NT2/D1 (cell line): Measurements from ENCODE around the gene GNA12.

Experiments used
- DNase-seq: peaks from one replicate; pipeline ENCODE4 v3.0.0-alpha.2; 2011; ENCODE audit warnings: low read depth, low spot score
- H3K27me3 ChIP-seq: 2 replicates; pipeline ENCODE4 v1.6.0; 2011; ENCODE audit warnings: mild to moderate bottlenecking; ENCODE audit not compliant: insufficient read length, insufficient read depth
- H3K36me3 ChIP-seq: 2 replicates; pipeline ENCODE4 v1.6.1; 2011; ENCODE audit warnings: mild to moderate bottlenecking, low read length, mixed read lengths; ENCODE audit not compliant: insufficient read depth, insufficient read length
- H3K4me1 ChIP-seq: 2 replicates; pipeline ENCODE4 v1.5.1; 2011; ENCODE audit not compliant: insufficient read depth, insufficient read length
- H3K4me3 ChIP-seq: 2 replicates; pipeline ENCODE4 v1.5.1; 2011; ENCODE audit warnings: low read depth; ENCODE audit not compliant: insufficient read length
- H3K9ac ChIP-seq: 2 replicates; pipeline ENCODE4 v1.6.0; 2011; ENCODE audit warnings: low read depth; ENCODE audit not compliant: insufficient read length
- H3K9me3 ChIP-seq: 2 replicates; pipeline ENCODE4 v1.5.1; 2011; ENCODE audit warnings: mild to moderate bottlenecking, low read length; ENCODE audit not compliant: insufficient read depth
- SUZ12 ChIP-seq: IDR thresholded peaks from 2 replicates; pipeline ENCODE4 v1.6.1; 2011; ENCODE audit not compliant: insufficient read length, insufficient read depth; ENCODE audit errors: extremely low read depth
- YY1 ChIP-seq: IDR thresholded peaks from 2 replicates; pipeline ENCODE4 v1.6.1; 2011; ENCODE audit not compliant: insufficient read length, insufficient read depth
- ZNF274 ChIP-seq: IDR thresholded peaks from 2 replicates; pipeline ENCODE4 v1.6.1; 2011; ENCODE audit warnings: mild to moderate bottlenecking, low read depth, low read length

The GNA12 gene

DNA sequence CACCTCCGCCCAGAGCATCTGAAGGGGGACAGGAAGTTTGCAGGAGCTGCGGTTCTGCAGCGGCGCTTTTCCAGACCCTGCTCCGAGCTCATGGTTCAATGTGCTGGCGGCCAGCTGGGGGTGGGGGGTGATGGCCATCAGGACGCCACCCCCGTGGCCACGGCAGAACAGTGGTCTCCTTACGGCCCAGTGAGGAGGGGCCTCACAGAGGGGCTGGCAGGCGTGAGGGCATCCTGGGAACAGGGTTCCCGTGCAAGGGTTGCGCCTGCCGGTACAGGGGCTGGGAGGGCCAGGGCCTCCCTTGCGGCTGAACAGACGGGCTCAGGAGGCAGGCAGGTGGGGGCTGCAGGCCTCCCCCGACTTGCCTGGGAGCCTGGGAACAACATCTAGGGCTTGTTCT lies 39.0 kb upstream of the GNA12 start:
- Histone ChIP-seq H3K4me1 (peaks cover 19% of the 10 kb centered on the region), H3K9ac (no peak overlapping the region), H3K9me3 (no peaks in the 10 kb centered on the region), H3K36me3 (no peaks in the 10 kb centered on the region), H3K27me3 (no peaks in the 10 kb centered on the region), H3K4me3 (no peak overlapping the region)
- DNase-seq: no peak
- no peak for TF ChIP-seq SUZ12
- no peak for TF ChIP-seq YY1
- no peak for TF ChIP-seq ZNF274

DNA sequence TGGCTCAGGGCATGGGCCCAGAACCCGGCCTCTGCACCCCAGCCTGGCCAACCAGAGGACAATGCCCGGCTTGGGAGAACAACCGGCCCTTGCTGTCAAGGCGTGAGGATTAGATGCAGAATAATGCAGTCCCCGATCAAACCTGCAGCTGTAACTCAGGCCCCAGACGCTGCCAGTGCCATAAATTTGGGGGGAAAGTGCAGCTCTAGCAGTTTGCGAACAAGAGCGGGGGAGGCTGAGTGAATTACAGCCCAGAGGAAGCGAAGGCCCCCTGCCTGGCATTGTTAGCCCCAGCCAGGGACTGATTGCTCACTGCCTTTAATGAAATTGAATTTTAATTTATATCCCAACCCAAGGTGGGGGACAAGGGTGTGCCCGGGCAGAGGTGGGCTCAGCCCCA lies 38.0 kb upstream of the GNA12 start:
- Histone ChIP-seq H3K36me3 (no peaks in the 10 kb centered on the region), H3K4me1 (peaks cover 19% of the 10 kb centered on the region), H3K4me3 (no peak overlapping the region), H3K27me3 (no peaks in the 10 kb centered on the region), H3K9me3 (no peaks in the 10 kb centered on the region), H3K9ac (peak overlapping the region; percentile 28)
- TF ChIP-seq ZNF274 (no peak), YY1 (no peak), SUZ12 (no peak)
- DNase-seq: no peak

DNA sequence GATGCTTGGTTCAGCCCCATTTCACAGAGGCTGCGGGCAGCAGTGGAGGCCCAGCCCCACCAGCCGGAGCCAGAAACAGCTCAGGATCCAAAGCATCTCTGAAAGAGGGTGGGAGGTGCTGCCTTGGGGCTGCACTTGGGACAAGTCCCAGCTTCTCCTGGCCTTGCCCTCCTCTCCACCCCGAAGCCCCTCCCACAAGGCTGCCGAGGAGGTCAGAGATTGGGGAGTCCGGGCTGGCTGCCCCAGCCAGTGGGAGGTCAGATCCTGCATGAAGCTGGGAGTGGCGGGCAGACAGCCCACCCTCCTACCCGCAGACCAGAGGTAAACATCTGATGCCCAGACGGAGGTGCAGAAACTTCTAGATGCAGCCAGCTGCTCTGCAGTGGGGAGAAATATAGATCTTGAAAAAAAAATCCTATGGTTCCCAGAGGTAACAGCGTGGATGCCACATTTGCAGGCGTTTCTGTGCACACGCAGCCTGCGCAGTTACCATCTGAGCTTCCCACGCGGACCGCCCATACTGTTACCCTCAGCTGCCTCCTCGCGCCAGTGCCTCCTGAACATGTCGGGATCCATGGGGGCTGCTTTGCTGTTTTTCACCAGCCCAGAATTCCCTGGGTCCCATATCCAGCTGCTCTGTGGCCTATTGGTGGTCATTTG lies 36.9 kb upstream of the GNA12 start:
- no peaks in the 10 kb centered on the region for H3K27me3 ChIP-seq
- peaks cover 21% of the 10 kb centered on the region for H3K4me1 ChIP-seq
- no peak overlapping the region for H3K4me3 ChIP-seq
- no peaks in the 10 kb centered on the region for H3K36me3 ChIP-seq
- TF ChIP-seq YY1 (no peak), SUZ12 (no peak), ZNF274 (no peak)
- H3K9me3 ChIP-seq: no peaks in the 10 kb centered on the region
- no peak overlapping the region for H3K9ac ChIP-seq
- no peak for DNase-seq

DNA sequence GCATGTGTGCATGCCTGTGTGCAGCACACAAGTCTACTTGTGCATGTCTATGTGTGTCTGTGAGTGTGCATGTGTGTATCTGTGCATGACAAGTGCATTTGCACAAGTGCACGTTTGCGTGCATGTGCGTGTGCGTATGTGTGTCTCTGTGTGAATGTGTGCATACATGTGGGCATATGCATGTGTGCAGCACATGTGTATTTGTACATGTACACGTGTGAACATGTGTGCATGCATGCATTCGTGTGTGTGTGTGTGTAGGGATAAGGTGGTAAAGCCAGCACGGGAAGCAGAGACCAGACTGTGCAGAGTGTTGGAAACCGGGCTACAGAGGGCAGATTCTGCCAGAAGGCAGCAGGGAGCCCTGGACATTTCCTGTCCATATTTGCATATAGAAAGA lies 35.9 kb upstream of the GNA12 start:
- Histone ChIP-seq H3K9me3 (no peaks in the 10 kb centered on the region), H3K36me3 (no peaks in the 10 kb centered on the region), H3K4me1 (peaks cover 21% of the 10 kb centered on the region), H3K4me3 (no peak overlapping the region), H3K9ac (peak overlapping the region; percentile 4), H3K27me3 (no peaks in the 10 kb centered on the region)
- TF ChIP-seq ZNF274 (no peak), SUZ12 (no peak)
- no peak for DNase-seq

DNA sequence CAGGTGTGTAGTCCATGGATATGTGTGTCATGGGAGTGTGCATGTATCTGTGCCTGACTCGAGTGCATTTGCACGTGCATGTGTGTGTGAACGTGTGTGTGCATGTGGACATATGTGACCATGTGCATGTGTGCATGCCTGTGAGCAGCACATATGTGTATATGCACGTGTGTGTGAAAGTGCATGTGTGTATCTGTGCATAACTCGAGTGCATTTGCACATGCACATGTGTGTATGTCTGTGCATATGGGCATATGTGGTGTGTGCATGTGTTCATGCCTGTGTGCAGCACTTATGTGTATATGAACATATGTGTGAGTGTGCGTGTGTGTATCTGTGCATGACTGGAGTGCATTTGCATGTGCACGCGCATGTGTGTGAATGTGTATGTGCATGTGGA lies 35.2 kb upstream of the GNA12 start:
- no peak overlapping the region for H3K4me3 ChIP-seq
- H3K9ac ChIP-seq: no peak overlapping the region
- TF ChIP-seq YY1 (no peak), SUZ12 (no peak), ZNF274 (no peak)
- no peak for DNase-seq
- no peaks in the 10 kb centered on the region for H3K27me3 ChIP-seq
- H3K9me3 ChIP-seq: no peaks in the 10 kb centered on the region
- H3K36me3 ChIP-seq: no peaks in the 10 kb centered on the region
- peaks cover 21% of the 10 kb centered on the region for H3K4me1 ChIP-seq

DNA sequence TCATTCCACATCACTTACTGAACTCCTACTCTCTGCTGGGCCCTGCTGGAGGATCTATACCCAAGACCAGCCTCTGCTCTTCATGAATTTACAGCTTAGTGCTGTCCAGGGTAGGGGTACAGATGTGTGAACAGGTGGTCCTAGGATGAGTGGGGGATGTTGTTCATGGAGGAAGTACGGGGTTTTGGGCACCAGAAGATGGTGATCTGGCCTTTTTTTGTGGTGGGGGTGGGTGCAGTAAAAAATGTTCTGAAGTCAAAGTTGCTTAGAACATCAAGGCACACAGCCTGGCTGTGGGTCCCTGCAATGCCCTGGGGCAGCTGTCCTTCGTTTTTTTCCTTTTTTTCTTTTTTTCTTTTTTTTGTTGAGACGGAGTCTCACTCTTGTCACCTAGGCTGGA lies 34.2 kb upstream of the GNA12 start:
- no peaks in the 10 kb centered on the region for H3K36me3 ChIP-seq
- no peak for TF ChIP-seq YY1
- no peak for TF ChIP-seq SUZ12
- TF ChIP-seq ZNF274: no peak
- no peak for DNase-seq
- no peak overlapping the region for H3K4me3 ChIP-seq
- H3K27me3 ChIP-seq: no peaks in the 10 kb centered on the region
- peaks cover 24% of the 10 kb centered on the region for H3K4me1 ChIP-seq
- no peak overlapping the region for H3K9ac ChIP-seq
- no peaks in the 10 kb centered on the region for H3K9me3 ChIP-seq

DNA sequence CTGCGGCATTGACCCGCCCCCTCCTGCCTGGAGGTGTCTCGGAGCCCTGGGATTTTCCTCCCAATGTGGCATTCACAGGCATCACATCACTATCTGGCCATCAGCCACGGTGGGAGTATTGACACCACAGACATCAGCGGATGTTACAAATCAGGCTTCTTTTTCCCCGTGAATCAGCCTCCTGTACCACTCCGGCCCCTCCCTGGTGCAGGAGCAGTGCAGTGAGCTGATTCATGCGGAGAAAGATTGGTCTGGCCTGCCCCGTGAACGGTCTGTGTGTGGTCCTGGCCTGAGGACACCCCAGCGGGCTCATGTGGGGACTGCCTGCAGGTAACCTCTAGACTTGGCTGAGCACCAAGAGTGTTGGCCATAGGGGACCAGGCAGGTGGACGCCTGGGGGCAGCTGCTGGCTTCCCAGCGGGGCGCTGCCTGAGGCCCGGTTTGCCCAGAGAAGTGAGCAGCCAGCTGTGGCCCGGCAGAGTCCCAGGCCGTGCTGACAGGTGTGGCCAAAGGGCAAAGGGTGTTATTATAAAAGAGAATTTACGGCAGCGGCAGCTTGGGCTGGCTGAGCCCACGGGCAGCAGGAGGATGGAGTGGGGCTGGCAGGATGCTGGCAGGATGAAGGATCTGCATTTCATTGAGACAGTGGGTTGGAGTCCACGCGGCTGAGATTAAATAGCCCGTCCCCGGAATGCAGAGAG lies 32.1 kb upstream of the GNA12 start:
- H3K4me3 ChIP-seq: no peak overlapping the region
- no peaks in the 10 kb centered on the region for H3K36me3 ChIP-seq
- no peaks in the 10 kb centered on the region for H3K27me3 ChIP-seq
- H3K9ac ChIP-seq: no peak overlapping the region
- TF ChIP-seq ZNF274 (no peak), SUZ12 (no peak), YY1 (no peak)
- DNase-seq: no peak
- H3K9me3 ChIP-seq: no peaks in the 10 kb centered on the region
- H3K4me1 ChIP-seq: peaks cover 22% of the 10 kb centered on the region
